Activated T-cell treated with anti-CD3 and anti-CD28 coated beads, Interleukin-2, amount 50 U/mL, for 48 hours (primary cell): ENCODE results near the gene BRPF1.
A peak's percentile ranks its signal among the peaks of the same experiment; 100 is the strongest.

Experiments used
- DNase-seq, 2 experiments: peaks; one replicate each; pipeline ENCODE4 v3.0.0-alpha.2; 2020

BRPF1 gene

DNA sequence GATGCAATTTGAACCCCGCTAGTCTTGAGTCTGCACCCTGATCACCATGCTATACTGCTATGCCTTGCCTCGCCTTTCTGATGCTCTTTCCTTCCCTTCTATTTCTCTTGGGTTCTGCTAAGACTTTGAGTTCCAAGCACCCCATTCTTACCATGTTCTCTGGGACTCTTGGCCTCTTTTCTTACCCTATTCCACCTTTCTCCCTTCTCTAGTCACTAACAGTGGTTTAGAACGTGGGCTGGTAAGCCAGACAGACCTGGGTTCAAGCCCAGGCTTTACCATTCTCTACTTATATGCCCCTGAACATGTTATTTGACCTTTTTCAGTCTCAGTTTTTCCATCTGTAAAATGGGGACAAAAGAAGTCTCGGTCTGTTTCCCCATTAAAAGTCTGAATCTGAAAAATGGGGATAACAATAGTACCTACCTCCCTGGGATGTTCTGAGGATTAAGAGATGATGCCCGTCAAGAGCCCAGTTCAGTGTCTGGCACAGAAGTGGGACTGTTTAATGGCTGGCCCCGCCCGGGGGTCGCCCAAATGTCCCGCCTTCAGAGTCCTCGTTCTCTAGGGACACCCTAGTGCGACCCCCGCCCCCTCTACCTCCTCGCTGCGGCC is 60.4 kb downstream of the BRPF1 start:
- no peak for DNase-seq

DNA sequence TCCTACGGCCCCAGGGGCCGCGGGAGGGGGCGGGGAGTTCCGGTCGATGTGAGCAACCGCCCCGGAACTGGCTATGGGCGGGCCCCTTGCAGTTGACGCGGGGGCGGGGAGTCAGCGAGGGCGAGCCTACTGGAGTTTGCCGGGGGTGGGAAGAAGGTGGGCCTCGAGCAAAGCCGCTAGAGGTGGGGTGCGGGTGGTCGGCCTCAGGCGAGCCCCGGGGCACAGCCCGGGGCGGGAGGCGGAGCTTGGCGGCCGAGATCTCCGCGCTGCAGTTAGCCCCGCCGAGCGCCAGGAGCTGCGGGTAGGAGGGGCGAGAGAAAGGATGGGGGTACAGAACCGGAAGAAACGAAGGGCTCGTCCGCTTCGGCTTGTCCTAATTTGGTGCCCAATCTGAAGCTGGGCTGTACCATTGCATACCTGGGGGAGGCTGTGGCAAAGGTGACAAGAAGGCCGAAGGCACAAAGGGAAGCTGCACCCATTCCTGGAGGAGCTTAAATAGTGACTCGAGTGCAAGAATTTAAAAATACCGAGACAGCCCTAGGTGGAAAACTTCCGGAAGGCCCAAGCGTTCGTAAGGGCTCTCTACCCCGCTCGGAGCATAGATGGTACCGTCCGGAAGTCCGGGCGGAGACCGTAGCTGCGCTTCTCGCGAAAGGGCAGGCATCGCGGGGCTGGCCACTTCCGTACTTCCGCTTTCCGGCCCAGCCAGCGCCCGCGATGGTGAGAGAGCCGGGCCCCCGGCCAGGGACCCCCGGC is 61.0 kb downstream of the BRPF1 start, which contains the start of the genes ARPC4 and TADA3:
TSS of gene ARPC4 (plus strand) at position 678 of the 756 bp plus-strand sequence. CDS start at position 718, 40 bp downstream.
TSS of gene TADA3 (minus strand) at position 69 of the 756 bp plus-strand sequence. CDS start 1,007 bp downstream, outside the sequence.
- peak; percentile 94 for DNase-seq

DNA sequence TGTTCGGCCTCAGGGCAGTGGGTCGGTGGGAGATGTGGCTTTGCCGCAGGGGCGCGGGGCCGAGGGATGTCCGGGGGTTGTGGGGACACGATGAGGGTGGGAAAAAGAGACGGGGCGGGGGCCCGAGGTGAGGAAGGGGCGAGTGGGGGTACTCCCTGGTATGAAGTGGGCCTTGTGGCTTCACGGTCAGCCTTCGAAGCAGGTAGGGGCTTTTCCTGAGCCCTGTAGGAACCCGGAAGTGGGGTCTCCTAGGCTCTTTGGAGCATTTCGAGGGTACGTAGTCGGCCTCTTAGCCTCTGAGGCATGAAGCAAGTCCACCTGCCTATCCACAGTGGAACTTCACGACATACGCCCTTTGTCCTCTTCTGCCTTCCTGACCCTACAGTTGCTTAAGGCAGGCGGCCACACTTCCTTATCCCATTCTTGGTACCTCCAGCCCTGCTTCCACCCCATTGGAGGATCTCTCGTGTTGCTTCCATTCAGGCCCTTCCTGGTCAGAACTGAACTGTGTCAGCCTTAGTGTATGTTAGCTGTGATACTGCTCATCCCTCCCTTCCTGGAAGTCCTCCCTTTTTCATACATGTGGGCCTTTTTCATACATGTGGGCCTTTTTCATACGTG is 61.7 kb downstream of the BRPF1 start:
- peak; percentile 60 to 62 for DNase-seq

DNA sequence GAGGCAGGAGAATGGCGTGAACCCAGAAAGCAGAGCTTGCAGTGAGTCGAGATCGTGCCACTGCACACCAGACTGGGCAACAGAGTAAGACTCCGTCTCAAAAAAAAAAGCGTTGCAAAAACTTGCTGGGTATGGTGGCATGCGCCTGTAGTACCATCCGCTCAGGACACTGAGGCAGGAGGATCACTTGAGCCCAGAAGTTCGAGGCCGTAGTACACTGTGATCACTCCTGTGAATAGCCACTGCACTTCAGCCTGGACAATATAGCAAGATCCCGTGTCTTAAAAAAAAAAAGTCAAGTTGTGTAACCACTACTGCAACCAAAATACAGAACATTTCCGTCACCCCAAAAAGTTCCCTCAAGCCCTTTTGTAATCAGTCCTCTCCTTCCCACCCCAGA is 62.9 kb downstream of the BRPF1 start:
- DNase-seq = no peak

DNA sequence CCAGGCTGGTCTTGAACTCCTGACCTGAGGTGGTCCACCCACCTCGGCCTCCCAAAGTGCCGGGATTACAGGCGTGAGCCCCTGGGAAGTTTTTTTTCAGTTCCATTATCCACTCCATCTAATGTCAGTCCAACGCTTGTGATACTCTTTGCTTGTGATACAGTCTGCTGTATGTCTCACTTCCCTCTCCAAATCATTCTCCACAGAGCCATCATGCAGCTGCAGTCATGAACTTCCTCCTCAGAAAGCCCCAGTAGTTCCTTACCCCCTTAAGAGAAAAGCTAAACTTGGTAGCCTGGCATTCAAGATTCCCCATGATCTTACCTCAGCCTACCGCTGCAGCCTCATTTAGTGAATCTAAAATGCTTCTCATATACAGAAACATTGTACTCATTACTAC is 63.7 kb downstream of the BRPF1 start:
- no peak for DNase-seq

DNA sequence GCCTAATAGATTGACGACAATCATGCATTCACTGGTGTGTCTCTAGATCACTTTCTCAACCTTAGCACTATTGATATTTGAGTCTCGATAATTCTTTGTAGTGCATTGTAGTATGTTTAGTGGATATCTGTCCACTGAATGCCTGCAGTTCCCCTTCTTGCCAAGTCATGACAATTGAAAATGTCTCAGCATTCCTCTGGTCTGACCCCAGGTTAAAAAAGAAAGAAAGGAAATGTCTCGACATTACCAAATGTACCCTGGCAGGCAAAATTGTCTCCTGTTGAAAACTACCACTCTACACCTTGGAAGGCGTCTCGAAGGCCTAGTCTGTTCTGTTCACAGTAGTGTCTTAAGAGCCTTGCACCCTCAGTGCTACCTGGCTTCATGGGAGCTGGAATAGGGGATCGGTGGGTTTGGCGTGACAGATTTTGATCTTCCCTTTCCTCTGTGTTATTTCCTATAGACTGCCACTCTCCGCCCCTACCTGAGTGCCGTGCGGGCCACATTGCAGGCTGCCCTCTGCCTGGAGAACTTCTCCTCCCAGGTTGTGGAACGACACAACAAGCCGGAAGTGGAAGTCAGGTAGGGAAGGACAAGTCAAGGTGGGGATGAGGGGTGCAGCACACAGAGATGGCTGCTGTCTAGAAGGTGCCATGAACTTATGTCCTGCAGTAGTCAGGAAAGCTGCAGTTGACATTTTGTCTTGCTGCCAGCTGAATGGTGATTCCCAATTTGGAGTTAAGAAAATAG is 65.8 kb downstream of the BRPF1 start:
- DNase-seq = no peak
